Prostate gland (tissue), 2 donors: ENCODE measurements around the gene RGL1.

Experiments
- CTCF ChIP-seq, 4 experiments: fragments of 200-600 bp in 2 of 4; fragments of 450-650 bp in 2 of 4; sonication (generic) in 2 of 4; IDR thresholded peaks; 1 replicate in 3 of 4; 2 replicates in 1 of 4; pipeline ENCODE4 v1.5.1; 2016 to 2019; ENCODE audit warnings: antibody characterized with exemption in 4 of 4, mild to moderate bottlenecking in 2 of 4, moderate library complexity in 2 of 4
- POLR2A ChIP-seq: fragments of 450-650 bp; IDR thresholded peaks from one replicate; pipeline ENCODE4 v1.6.1; 2016; ENCODE audit warnings: antibody characterized with exemption, mild to moderate bottlenecking
- POLR2AphosphoS5 ChIP-seq: sonication (generic); formaldehyde crosslinking; IDR thresholded peaks from one replicate; pipeline ENCODE4 v1.6.1; 2017; ENCODE audit warnings: antibody characterized with exemption

DNA sequence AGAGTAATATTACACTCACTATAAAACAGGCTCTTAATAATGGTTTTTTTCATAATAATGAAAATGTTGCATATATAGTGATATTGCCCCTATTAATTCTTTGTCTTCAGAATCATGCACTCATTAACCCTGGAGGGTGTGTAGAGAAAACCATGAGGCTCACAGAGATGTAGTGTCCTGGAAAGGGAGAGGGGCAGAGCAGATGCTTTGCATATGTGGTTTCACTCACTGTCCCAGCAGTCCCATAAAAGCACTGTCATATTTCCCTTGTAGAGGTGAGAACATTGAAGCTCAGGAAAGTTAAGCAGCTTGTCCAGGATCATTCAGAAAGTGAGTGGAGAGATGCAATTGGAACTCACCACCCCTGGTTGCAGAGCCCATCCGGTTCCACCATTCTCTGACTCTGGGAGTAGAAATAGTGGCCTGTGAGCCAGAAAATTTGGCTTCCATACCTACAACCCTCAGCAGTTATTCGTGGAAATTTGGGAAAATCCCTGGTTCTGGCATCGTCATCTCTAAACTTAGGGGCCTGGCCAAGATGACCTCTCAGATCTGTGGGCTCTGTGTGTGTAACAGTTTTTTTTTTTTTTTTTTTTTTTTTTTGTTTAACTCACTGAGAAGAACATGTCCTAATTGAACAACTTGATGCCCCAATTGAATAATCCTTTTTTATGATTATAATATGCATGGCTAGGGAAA is 86.4 kb downstream of the RGL1 start:
- TF ChIP-seq CTCF (IDR thresholded peaks at IDR 0.05) (no peak), POLR2A (no peak), POLR2AphosphoS5 (no peak)
